DND-41 (cell line): ENCODE data around the gene MITF.

ENCODE experiments used
- ATAC-seq: fragments of 200-7000 bp; cut with Tn5 transposase; 3 replicates; pipeline ENCODE4 v1.9.1; 2021; ENCODE audit warnings: low read depth; ENCODE audit not compliant: insufficient read depth
- DNase-seq: peaks from one replicate; pipeline ENCODE4 v3.0.0-alpha.2; 2020
- H2AFZ ChIP-seq: 2 replicates; pipeline ENCODE4 v1.6.0; 2012; ENCODE audit warnings: low read depth, low read length
- H3K27ac ChIP-seq: 2 replicates; pipeline ENCODE4 v1.5.1; 2012; ENCODE audit warnings: low read length, inconsistent platforms
- H3K27me3 ChIP-seq: fragments of 200-600 bp; sonication (generic); 2 replicates; pipeline ENCODE4 v1.6.0; 2012; ENCODE audit warnings: low read length, mild to moderate bottlenecking, inconsistent platforms; ENCODE audit not compliant: insufficient read depth, poor library complexity
- H3K36me3 ChIP-seq: 2 replicates; pipeline ENCODE4 v1.5.1; 2012; ENCODE audit warnings: low read length, inconsistent platforms; ENCODE audit not compliant: insufficient read depth
- H3K4me1 ChIP-seq: 2 replicates; pipeline ENCODE4 v1.5.1; 2012; ENCODE audit warnings: mild to moderate bottlenecking, low read length; ENCODE audit not compliant: insufficient read depth
- H3K4me2 ChIP-seq: 2 replicates; pipeline ENCODE4 v1.6.0; 2012; ENCODE audit warnings: mild to moderate bottlenecking, moderate library complexity, low read length, inconsistent platforms; ENCODE audit not compliant: insufficient read depth
- H3K4me3 ChIP-seq, 2 experiments: fragments of 200-600 bp in 1 of 2; shearing (Covaris generic) in 1 of 2; 2 replicates each; pipeline ENCODE4 v1.5.1; 2012 to 2016; ENCODE audit warnings: inconsistent platforms in 2 of 2, low read length in 2 of 2, mild to moderate bottlenecking in 2 of 2, low read depth in 1 of 2, moderate library complexity in 1 of 2
- H3K79me2 ChIP-seq: 2 replicates; pipeline ENCODE4 v1.6.0; 2012; ENCODE audit warnings: low read length, inconsistent platforms; ENCODE audit not compliant: insufficient read depth
- H3K9ac ChIP-seq: 2 replicates; pipeline ENCODE4 v1.6.0; 2012; ENCODE audit warnings: low read depth, mild to moderate bottlenecking, inconsistent platforms, low read length, moderate library complexity
- H3K9me3 ChIP-seq: 2 replicates; pipeline ENCODE4 v1.5.1; 2012; ENCODE audit warnings: low read length, moderate library complexity, mild to moderate bottlenecking, inconsistent platforms; ENCODE audit not compliant: insufficient read depth, severe bottlenecking
- H4K20me1 ChIP-seq: 2 replicates; pipeline ENCODE4 v1.6.0; 2012; ENCODE audit warnings: low read length; ENCODE audit not compliant: insufficient read depth
- EZH2 ChIP-seq: IDR thresholded peaks from 3 replicates; pipeline ENCODE4 v1.6.1; 2012; ENCODE audit warnings: borderline replicate concordance, low read depth, mild to moderate bottlenecking, moderate library complexity, low read length, inconsistent platforms; ENCODE audit not compliant: severe bottlenecking
- TF ChIP-seq, protein P1 (sequence below): IDR thresholded peaks from 2 replicates; pipeline ENCODE4 v1.5.1; 2012; ENCODE audit warnings: borderline replicate concordance, low read length, moderate library complexity, mild to moderate bottlenecking; ENCODE audit not compliant: poor library complexity, severe bottlenecking; ENCODE audit errors: extremely low read depth

MITF gene

GRCh38 chr3:69698728-69699127 lies 40.5 kb upstream of the MITF start:
- TF ChIP-seq EZH2: no peak
- TF ChIP-seq, protein P1, sequence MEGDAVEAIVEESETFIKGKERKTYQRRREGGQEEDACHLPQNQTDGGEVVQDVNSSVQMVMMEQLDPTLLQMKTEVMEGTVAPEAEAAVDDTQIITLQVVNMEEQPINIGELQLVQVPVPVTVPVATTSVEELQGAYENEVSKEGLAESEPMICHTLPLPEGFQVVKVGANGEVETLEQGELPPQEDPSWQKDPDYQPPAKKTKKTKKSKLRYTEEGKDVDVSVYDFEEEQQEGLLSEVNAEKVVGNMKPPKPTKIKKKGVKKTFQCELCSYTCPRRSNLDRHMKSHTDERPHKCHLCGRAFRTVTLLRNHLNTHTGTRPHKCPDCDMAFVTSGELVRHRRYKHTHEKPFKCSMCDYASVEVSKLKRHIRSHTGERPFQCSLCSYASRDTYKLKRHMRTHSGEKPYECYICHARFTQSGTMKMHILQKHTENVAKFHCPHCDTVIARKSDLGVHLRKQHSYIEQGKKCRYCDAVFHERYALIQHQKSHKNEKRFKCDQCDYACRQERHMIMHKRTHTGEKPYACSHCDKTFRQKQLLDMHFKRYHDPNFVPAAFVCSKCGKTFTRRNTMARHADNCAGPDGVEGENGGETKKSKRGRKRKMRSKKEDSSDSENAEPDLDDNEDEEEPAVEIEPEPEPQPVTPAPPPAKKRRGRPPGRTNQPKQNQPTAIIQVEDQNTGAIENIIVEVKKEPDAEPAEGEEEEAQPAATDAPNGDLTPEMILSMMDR: no peak
- H3K9me3 ChIP-seq: no peaks in the 10 kb centered on the region
- H3K4me3 ChIP-seq: no peak overlapping the region
- no peak overlapping the region for H3K4me2 ChIP-seq
- DNase-seq (no peak), ATAC-seq (no peak)
- H4K20me1 ChIP-seq: no peaks in the 10 kb centered on the region
- H3K9ac ChIP-seq: no peak overlapping the region
- no peaks in the 10 kb centered on the region for H3K36me3 ChIP-seq
- no peak overlapping the region for H2AFZ ChIP-seq
- no peaks in the 10 kb centered on the region for H3K4me1 ChIP-seq
- no peak overlapping the region for H3K27ac ChIP-seq
- H3K27me3 ChIP-seq: peaks cover 4% of the 10 kb centered on the region
- H3K79me2 ChIP-seq: no peaks in the 10 kb centered on the region

DNA sequence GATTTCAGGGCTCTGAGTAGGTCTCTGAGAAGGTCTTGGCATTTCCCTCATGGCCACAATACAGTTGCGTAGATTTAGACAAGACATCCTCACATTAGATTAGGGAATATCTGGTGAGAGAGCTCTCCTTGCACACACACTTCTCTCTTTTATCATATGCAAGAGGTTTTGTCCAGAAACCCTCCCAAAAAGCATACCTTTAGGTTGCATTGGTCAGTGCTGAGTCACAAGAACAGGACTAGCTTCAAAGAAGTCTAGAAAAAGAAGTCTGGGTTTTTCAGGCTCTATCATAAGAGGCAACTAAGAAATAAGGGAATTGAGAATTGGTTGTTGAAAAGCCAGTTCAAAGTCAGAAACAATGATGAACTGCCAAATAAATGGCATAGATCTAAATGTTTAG lies 40.1 kb upstream of the MITF start:
- Histone ChIP-seq H3K9me3 (no peaks in the 10 kb centered on the region), H3K4me2 (no peak overlapping the region), H3K9ac (no peak overlapping the region), H3K36me3 (no peaks in the 10 kb centered on the region), H2AFZ (no peak overlapping the region), H3K27ac (no peak overlapping the region), H3K27me3 (peaks cover 4% of the 10 kb centered on the region), H3K79me2 (no peaks in the 10 kb centered on the region), H4K20me1 (no peaks in the 10 kb centered on the region), H3K4me3 (no peak overlapping the region), H3K4me1 (no peaks in the 10 kb centered on the region)
- TF ChIP-seq EZH2: no peak
- TF ChIP-seq, protein P1: no peak
- DNase-seq: no peak
- no peak for ATAC-seq

GRCh38 chr3:69700949-69701348 lies 38.3 kb upstream of the MITF start:
- H4K20me1 ChIP-seq: no peaks in the 10 kb centered on the region
- H2AFZ ChIP-seq: no peak overlapping the region
- no peak overlapping the region for H3K27ac ChIP-seq
- no peaks in the 10 kb centered on the region for H3K9me3 ChIP-seq
- no peak overlapping the region for H3K9ac ChIP-seq
- no peak overlapping the region for H3K4me3 ChIP-seq
- no peaks in the 10 kb centered on the region for H3K79me2 ChIP-seq
- TF ChIP-seq, protein P1: no peak
- no peak for TF ChIP-seq EZH2
- no peak overlapping the region for H3K4me2 ChIP-seq
- H3K4me1 ChIP-seq: no peaks in the 10 kb centered on the region
- ATAC-seq (no peak), DNase-seq (no peak)
- H3K27me3 ChIP-seq: no peaks in the 10 kb centered on the region
- no peaks in the 10 kb centered on the region for H3K36me3 ChIP-seq
